GOT3 (cell line): ENCODE data around the gene NBR1.
"Not testable (repeated sequence)": the region's sequence is repeated elsewhere in the genome, so short reads cannot be mapped to it uniquely, and the experiment has no call there.

Source experiments
- DNase-seq: peaks from one replicate; lab custom pipeline; 2025; ENCODE audit warnings: mixed read lengths; lab: John Stamatoyannopoulos, UW

Gene NBR1

GRCh38 chr17:43153197-43153835 is 17.7 kb upstream of the NBR1 start:
- not testable (repeated sequence) for DNase-seq

DNA sequence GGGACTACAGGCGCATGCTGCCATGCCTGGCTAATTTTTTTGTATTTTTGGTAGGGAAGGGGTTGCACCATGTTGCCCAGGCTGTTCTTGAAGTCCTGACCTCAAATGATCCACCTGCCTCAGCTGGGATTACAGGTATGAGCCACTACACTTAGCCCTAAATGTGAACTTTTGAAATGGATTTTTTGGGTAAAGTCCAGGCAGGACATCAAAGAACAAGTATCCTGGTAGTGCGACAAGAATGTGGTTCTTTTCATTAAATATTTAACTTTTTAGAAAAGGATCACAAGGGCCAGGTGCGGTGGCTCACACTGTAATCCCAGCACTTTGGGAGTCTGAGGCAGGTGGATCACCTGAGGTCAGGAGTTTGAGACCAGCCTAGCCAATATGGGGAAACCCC is 15.3 kb upstream of the NBR1 start:
- no peak for DNase-seq

DNA sequence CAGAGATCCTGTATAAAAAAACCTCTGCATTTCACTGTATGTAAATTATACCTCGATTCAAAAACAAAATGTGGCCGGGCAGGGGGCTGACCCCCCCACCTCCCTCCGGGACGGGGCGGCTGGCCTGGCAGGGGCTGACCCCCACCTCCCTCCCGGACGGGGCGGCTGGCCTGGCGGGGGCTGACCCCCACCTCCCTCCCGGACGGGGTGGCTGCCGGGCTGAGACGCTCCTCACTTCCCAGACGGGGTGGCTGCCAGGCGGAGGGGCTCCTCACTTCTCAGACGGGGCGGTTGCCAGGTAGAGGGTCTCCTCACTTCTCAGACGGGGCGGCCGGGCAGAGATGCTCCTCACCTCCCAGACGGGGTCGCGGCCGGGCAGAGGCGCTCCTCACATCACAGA is 11.8 kb upstream of the NBR1 start:
- not testable (repeated sequence) for DNase-seq

- not testable (repeated sequence) for DNase-seq
Measured at GRCh38 chr17:43159957-43160356, 11.1 kb upstream of the NBR1 start.

- DNase-seq, result not testable (repeated sequence)
Measured at GRCh38 chr17:43165971-43166370, 5.0 kb upstream of the NBR1 start.

DNA sequence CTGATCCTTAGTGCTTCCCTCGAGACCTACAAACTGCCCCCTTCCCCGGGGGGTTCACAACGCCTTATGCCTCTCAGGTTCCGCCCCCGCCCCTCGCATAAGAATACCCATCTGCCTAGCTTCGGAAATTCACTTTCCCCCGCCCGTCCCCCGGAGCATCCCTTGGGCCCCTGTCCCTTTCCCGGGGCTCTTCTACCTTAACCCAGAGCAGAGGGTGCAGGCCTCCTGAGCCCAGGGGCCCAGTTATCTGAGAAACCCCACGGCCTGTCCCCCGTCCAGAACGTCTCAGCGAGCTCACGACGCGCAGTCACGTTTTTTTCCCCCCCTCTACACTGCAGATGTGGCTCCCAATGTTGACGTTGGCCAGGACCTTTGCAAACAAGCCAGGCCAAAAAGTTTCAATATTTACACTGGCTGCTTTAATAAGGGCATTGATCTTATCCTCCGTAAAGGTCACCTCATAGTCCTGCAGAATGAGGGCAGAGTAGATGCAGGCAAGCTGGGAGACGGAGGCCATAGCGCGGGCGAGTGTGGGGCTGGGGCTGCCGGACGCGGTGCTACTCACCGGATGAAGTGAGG is 1.4 kb upstream of the NBR1 start:
- DNase-seq, result no peak

DNA sequence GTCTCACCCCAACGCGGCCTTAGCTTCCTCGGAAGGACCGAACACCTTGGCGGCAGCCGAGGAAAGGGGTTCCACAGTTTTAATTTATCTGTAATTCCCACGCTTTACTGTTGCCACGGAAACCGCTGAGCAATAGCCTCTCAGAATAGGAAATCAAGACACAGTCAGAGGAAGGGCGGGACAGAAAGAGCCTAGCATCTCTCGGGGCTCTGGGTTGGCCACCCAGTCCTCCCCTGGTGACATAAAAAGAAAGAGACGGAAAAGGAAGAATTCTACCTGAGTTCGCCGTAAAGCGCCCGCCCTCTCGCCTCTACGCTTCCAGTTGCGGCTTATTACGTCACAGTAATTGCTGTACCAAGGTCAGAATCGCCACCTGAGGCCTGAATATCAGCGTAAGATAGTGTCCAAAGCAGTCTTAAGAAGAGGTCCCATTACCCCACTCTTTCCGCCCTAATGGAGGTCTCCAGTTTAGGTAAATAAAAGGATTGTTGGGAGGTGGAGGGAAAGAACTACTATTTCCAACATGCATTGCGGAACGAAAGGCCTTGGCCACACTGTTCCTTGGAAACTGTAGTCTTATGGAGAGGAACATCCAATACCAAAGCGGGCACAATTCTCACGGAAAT is 761 bp upstream of the NBR1 start:
- DNase-seq, result peak; percentile 73

GRCh38 chr17:43171586-43172487 is 823 bp downstream of the NBR1 start:
- no peak for DNase-seq

- no peak for DNase-seq
Measured at GRCh38 chr17:43175213-43176118, 4.5 kb downstream of the NBR1 start.

- no peak for DNase-seq
Measured at GRCh38 chr17:43176119-43176570, 5.1 kb downstream of the NBR1 start.

- no peak for DNase-seq
Measured at GRCh38 chr17:43183921-43184320, 12.9 kb downstream of the NBR1 start.

GRCh38 chr17:43186656-43187055 is 15.6 kb downstream of the NBR1 start:
- not testable (repeated sequence) for DNase-seq

DNA sequence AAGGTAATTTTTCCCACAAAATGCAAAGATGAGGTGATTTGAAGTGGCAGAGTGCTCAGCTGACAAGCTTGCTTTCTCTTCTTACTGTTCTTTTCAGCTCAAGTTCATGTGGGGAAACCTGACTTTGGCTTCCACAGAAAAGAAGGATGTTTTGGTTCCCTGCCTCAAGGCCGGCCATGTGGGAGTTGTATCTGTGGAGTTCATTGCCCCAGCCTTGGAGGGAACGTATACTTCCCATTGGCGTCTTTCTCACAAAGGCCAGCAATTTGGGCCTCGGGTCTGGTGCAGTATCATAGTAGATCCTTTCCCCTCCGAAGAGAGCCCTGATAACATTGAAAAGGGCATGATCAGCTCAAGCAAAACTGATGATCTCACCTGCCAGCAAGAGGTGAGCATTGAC is 22.2 kb downstream of the NBR1 start:
- no peak for DNase-seq

DNA sequence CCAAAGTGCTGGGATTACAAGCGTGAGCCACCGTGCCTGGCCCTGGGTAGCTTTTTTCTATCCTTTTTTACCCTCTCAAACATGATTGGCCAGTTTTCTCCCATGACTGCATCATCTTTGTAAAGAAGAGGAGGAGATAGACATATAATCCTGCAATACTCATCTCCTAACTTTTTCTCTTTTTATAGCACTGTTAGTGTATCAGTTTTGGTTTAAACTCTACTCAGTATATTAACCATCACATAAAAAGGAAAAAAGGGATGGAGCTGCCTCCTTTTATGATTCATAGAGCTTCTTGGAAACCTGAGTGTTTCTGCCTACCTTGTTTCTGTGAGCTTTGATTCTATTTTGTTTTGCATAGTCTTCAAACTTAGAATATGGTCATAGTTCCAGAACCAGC is 28.6 kb downstream of the NBR1 start:
- DNase-seq, result no peak

DNA sequence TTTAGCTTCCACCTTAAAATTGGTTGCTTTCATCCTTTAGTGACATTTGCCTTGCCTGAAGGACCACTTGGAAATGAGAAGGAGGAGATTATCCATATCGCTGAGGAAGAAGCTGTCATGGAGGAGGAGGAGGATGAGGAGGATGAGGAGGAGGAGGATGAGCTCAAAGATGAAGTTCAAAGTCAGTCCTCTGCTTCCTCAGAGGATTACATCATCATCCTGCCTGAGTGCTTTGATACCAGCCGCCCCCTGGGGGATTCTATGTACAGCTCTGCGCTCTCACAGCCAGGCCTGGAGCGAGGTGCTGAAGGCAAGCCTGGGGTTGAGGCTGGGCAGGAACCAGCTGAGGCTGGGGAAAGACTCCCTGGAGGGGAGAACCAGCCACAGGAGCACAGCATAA is 29.1 kb downstream of the NBR1 start:
- no peak for DNase-seq

DNA sequence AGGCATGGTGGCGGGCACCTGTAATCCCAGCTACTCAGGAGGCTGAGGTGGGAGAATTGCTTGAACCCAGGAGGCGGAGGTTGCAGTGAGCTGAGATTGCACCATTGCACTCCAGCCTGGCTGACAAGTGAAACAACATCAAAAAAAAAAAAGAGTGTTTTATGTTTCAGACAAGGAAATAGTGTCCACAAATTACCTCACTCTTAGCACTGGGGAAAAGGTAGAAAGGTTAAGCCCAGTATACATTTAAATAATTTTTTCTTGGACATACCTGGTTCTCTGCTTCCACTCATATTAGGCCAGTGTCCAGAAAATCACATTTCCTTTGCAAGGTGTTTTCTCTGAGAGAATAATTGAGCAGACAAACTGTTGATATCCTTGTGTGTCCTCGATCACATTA is 32.0 kb downstream of the NBR1 start:
- not testable (repeated sequence) for DNase-seq

GRCh38 chr17:43210576-43210975 is 39.6 kb downstream of the NBR1 start:
- DNase-seq, result no peak

DNA sequence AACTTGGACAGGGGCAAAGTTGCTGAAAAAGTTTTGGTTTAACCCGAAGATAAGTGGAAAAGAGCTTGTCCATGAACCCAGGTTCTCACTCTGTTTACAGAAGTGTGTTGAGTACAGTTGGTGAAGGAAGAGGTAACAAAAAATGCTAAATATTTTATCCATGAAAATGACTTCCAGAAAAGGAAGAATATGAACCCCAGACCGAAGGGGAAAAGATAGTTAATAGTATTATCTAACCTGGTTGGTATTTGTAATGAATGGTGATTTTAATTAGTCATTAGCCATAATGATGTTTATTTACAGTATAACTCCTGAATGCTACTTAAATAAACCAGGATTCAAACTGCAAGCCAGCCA is 40.1 kb downstream of the NBR1 start:
- no peak for DNase-seq

- DNase-seq, result peak; percentile 39
Measured at GRCh38 chr17:43211480-43212402, 40.7 kb downstream of the NBR1 start, which contains the start of gene TMEM106A. TSS of gene TMEM106A (plus strand) at chr17:43211875. CDS start at chr17:43213042, 1,167 bp downstream.
